GM12878 (cell line): Measurements from ENCODE around the gene BCAS4. TPM values are rescaled to one million over a fixed set of nuclear protein-coding genes. Genes with fewer than 3 reads are reported as not detected.
A peak's percentile ranks its signal among the peaks of the same experiment; 100 is the strongest.
"Not testable (repeated sequence)": the region's sequence is repeated elsewhere in the genome, so short reads cannot be mapped to it uniquely, and the experiment has no call there.

ENCODE experiments used
- ATAC-seq: fragments of 200-7000 bp; cut with Tn5 transposase; 3 replicates; pipeline ENCODE4 v1.9.1; 2020; ENCODE audit warnings: mild to moderate bottlenecking, moderate library complexity
- BruUV-seq: library from RNA; stranded (reverse); fragments of 400-500 nt; replicated peaks from 2 replicates; lab custom pipeline; 2021; lab: Mats Ljungman, UMichigan
- CTCF ChIA-PET: fragments of 300-600 bp; sonication (Branson Sonifier 250); formaldehyde crosslinking; extraction: SDS; loops from one replicate; lab custom pipeline; 2021; ENCODE audit warnings: inconsistent platforms; lab: Yijun Ruan, JAX
- POLR2A ChIA-PET: fragments of 350-600 bp; formaldehyde crosslinking; extraction: SDS; loops from one replicate; lab custom pipeline; 2021; ENCODE audit warnings: inconsistent platforms; lab: Charles Lee
- RAD21 ChIA-PET: fragments of 300-600 bp; sonication (Branson Sonifier 250); formaldehyde crosslinking; loops from one replicate; lab custom pipeline; 2023; ENCODE audit warnings: antibody characterized with exemption; ENCODE audit not compliant: unreplicated experiment; lab: Charles Lee
- SMC1A ChIA-PET: fragments of 300-600 bp; sonication (Branson Sonifier 250); formaldehyde crosslinking; loops from one replicate; lab custom pipeline; 2023; ENCODE audit not compliant: unreplicated experiment, uncharacterized antibody; lab: Charles Lee
- DNase-seq: peaks from one replicate; pipeline ENCODE4 v3.0.0-alpha.2; 2011; ENCODE audit warnings: low read depth, low spot score
- FAIRE-seq: peaks from 3 replicates; lab custom pipeline; 2011; peaks lifted over from hg19 to GRCh38; lab: Jason Lieb, UNC
- H2AFZ ChIP-seq: 2 replicates; pipeline ENCODE4 v1.6.0; 2011; ENCODE audit warnings: low read depth, low read length, control low read depth; ENCODE audit not compliant: control insufficient read depth
- H3K27ac ChIP-seq: 2 replicates; pipeline ENCODE4 v1.5.1; 2011; ENCODE audit warnings: control low read depth; ENCODE audit not compliant: control insufficient read depth, insufficient read depth
- H3K27me3 ChIP-seq, 2 experiments: replicated peaks in 1 of 2; 2 replicates each; pipeline versions ENCODE4 v1.6.0 to v1.6.1; 2011; ENCODE audit warnings: low read length in 1 of 2; ENCODE audit not compliant: control insufficient read depth in 2 of 2, insufficient read depth in 2 of 2
- H3K36me3 ChIP-seq, 2 experiments: 2 replicates each; pipeline ENCODE4 v1.5.1; 2011; ENCODE audit warnings: low read length in 1 of 2; ENCODE audit not compliant: control insufficient read depth in 2 of 2, insufficient read depth in 2 of 2
- H3K4me1 ChIP-seq: 2 replicates; pipeline ENCODE4 v1.6.1; 2011; ENCODE audit warnings: mild to moderate bottlenecking, low read length, moderate library complexity, mixed read lengths; ENCODE audit not compliant: control insufficient read depth, insufficient read depth
- H3K4me2 ChIP-seq: 2 replicates; pipeline ENCODE4 v1.6.0; 2011; ENCODE audit warnings: control low read depth; ENCODE audit not compliant: control insufficient read depth, insufficient read depth
- H3K4me3 ChIP-seq: fragments of 200-600 bp; sonication (generic); 2 replicates; pipeline ENCODE4 v1.5.1; 2016
- H3K79me2 ChIP-seq: 2 replicates; pipeline ENCODE4 v1.6.0; 2011; ENCODE audit warnings: low read length; ENCODE audit not compliant: control insufficient read depth, insufficient read depth
- H3K9ac ChIP-seq: 2 replicates; pipeline ENCODE4 v1.8.0; 2011; ENCODE audit warnings: low read length, control low read depth, mixed read lengths; ENCODE audit not compliant: control insufficient read depth, insufficient read depth
- H3K9me3 ChIP-seq: replicated peaks from 3 replicates; pipeline ENCODE4 v1.5.1; 2011; ENCODE audit warnings: mild to moderate bottlenecking, low read length; ENCODE audit not compliant: control insufficient read depth, insufficient read depth
- H4K20me1 ChIP-seq: 2 replicates; pipeline ENCODE4 v1.6.0; 2011; ENCODE audit not compliant: control insufficient read depth, insufficient read depth
- BHLHE40 ChIP-seq, 2 experiments: fragments of 450-650 bp in 1 of 2; IDR thresholded peaks; 2 replicates each; pipeline ENCODE4 v1.6.1; 2011 to 2017; ENCODE audit warnings: low read depth in 2 of 2, borderline replicate concordance in 1 of 2, improper control_type of control experiment in 1 of 2, low read length in 1 of 2, mild to moderate bottlenecking in 1 of 2
- MEF2B ChIP-seq: fragments of 450-650 bp; IDR thresholded peaks from 2 replicates; pipeline ENCODE4 v1.6.1; 2018; ENCODE audit warnings: mild to moderate bottlenecking, moderate library complexity; ENCODE audit not compliant: partially characterized antibody, poor library complexity, severe bottlenecking
- WGBS: methylation state at CpG from one replicate; pipeline ENCODE4 v1.1.6; 2016; ENCODE audit warnings: low lambda C conversion rate; ENCODE audit not compliant: insufficient replicate concordance, insufficient coverage; ENCODE audit errors: missing lambda C conversion rate; 5-methylcytosine and 5-hydroxymethylcytosine counted together
- in situ Hi-C: fragments of 300-500 bp; cut with MboI; formaldehyde crosslinking; loops from 9 replicates; pipeline ENCODE4 v1.14.3; 2018; ENCODE audit warnings: mixed read lengths
- intact Hi-C: fragments of 100-400 bp; cut with micrococcal nuclease; formaldehyde crosslinking; loops from one replicate; pipeline ENCODE4 v1.14.2; 2022; ENCODE audit not compliant: unreplicated experiment
- polyA plus RNA-seq, 11 experiments: library from polyadenylated mRNA; depleted of rRNA in 4 of 11; unstranded in 6 of 11; stranded (reverse) in 5 of 11; fragments of >200 nt; fragmentation: Nextera tagmentation in 4 of 11; fragmentation: Illumina TruSeq in 1 of 11; extraction: Ambion mirVana in 4 of 11; extraction: Trizol in 1 of 11; gene quantifications; 1 replicate in 1 of 11; 2 replicates in 10 of 11; pipeline versions ENCODE4 v1.2.1 to v1.2.3, GENCODE V29; 2011 to 2016; ENCODE audit warnings: inconsistent platforms in 2 of 11, missing spikeins in 2 of 11, low read depth in 1 of 11
- total RNA-seq, 4 experiments: library from RNA; depleted of rRNA in 3 of 4; stranded (reverse); fragments of >200 nt in 3 of 4; fragmentation: Illumina TruSeq in 1 of 4; extraction: Trizol in 1 of 4; gene quantifications; 2 replicates each; pipeline versions ENCODE4 v1.2.1 to v1.2.3, GENCODE V29; 2013 to 2021

The BCAS4 gene
- total and polyA plus RNA-seq, 10 of the 15 experiments (the other 5 are each of a cell fraction or from before 2014, with no cell fraction given) = 14.8 to 214 (median 65.3) TPM

DNA sequence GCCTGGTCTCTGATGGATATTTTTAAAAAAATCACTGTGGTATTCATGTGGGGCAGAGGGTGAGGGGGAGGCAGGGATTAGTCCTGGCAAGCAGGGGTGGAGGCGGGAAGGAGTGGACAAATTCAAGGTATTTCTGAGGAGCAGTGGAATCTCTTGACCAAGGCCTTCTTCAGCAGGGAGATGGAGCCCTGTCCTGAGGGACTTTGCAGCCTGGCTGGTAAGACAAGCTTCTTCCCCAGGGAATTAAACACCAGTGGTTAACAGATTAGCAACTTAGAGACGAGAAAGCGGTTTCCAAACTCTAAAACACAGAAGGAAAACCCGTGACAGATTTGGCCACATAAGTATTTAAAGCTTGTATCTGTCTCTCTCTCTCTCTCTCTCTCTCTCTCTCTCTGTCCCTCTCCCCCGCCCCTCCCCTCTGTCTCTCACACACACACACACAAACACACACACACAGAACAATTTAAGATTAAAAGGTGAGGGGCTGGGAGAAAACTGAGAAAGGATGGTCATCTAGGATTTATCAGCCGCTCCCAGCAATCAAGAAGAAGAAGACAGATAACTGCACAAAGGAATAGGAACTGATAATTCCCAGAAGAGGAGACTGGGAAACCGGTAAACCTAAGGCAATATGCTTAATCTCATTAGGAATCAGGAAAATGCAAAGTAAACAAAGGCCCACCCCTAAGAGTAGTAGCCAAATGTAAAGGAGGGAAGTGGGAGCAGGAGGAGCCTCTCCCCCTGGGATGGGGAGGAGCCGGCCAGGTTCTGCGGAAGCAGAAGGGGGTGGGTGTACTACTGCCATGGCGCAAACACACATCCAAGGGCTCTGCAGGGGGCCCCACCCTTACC, 27.7 kb upstream of the BCAS4 start:
- H3K9ac ChIP-seq, intact Hi-C loops, H2AFZ ChIP-seq, H3K27ac ChIP-seq, CTCF ChIA-PET, DNase-seq, H3K79me2 ChIP-seq, BruUV-seq, RAD21 ChIA-PET, H4K20me1 ChIP-seq, SMC1A ChIA-PET, H3K4me2 ChIP-seq, H3K4me3 ChIP-seq, FAIRE-seq, POLR2A ChIA-PET, in situ Hi-C loops, H3K27me3 ChIP-seq, H3K9me3 ChIP-seq, H3K4me1 ChIP-seq, H3K36me3 ChIP-seq: not testable (repeated sequence)
- ATAC-seq = peak; percentile 32; the same call in 2 of the 3 replicates
- 15% methylated on average over 7 of the region's 10 CpGs for WGBS
- TF ChIP-seq BHLHE40 (IDR thresholded peaks at IDR 0.05; ENCODE audit: borderline replicate concordance in 1 of 2, low read depth in 2 of 2, low read length in 1 of 2) = peak in 1 of 2 experiments; percentile 24; a peak in 1 of 4 replicates
- peak; percentile 25 for TF ChIP-seq MEF2B

DNA sequence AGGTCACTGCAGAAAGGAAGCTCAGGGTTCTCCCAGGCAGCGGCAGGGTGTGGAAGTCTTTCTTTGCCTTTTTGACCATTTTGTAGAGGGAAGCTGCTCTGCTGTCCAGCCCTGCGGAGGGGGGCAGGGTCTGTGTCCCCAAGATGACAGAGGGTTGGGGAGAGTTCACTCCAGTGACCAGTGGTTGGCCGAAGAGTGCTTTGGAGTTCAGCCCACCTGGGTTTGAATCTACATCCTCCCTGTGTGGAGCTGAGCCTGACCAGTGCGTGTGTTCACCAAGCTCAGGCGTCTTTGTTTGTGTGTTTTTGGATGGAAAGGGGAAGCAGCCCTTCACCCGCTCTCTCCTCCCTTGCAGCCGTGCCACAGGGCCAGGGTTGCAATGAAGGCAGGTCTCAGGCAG, 25.9 kb upstream of the BCAS4 start:
- BruUV-seq, POLR2A ChIA-PET, H3K4me1 ChIP-seq, H3K27me3 ChIP-seq, in situ Hi-C loops, DNase-seq, intact Hi-C loops, H3K9ac ChIP-seq, H3K79me2 ChIP-seq, H3K4me3 ChIP-seq, SMC1A ChIA-PET, H4K20me1 ChIP-seq, RAD21 ChIA-PET, H2AFZ ChIP-seq, H3K36me3 ChIP-seq, H3K27ac ChIP-seq, H3K9me3 ChIP-seq, H3K4me2 ChIP-seq: not testable (repeated sequence)
- peak; percentile 37; the same call in 2 of the 3 replicates for ATAC-seq
- peak; percentile 72 for FAIRE-seq
- WGBS = 33% methylated on average over 6 of the region's 7 CpGs
- CTCF ChIA-PET = interaction anchor here (1.0 kb wide), 1 partner anchor 21 kb away, joined by 3 read pairs; no protein-coding TSS in a partner anchor

DNA sequence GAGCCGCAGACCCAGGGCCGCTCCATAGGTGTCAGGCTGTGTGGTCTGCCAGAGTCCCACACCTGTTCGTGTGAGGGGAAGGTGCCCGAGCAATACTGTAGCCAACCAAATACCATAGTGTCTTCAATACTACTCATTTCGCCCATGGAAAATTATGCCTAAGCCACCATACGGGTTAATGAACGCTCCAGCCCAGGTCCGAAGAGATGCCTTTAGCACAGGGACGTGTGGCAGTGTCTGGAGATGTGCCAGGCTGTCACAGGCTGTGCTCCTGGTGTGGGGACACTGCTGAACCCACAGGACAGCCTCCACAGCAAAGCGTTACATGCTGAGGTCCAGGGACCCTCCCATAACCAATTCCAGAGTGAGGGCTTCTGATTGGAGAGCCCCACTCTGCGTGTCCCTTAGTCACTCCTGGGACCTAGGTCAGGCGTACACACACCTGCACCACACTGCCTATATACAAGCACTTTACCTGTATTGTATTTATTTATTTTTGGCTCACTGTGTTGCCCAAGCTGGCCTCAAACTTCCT, 25.2 kb upstream of the BCAS4 start:
- in situ Hi-C loops, H3K36me3 ChIP-seq, RAD21 ChIA-PET, H3K9ac ChIP-seq, H3K4me1 ChIP-seq, SMC1A ChIA-PET, intact Hi-C loops, DNase-seq, H2AFZ ChIP-seq, H3K4me2 ChIP-seq, CTCF ChIA-PET, FAIRE-seq, ATAC-seq, H4K20me1 ChIP-seq, H3K27me3 ChIP-seq, BruUV-seq, H3K9me3 ChIP-seq, H3K27ac ChIP-seq, H3K4me3 ChIP-seq, H3K79me2 ChIP-seq: not testable (repeated sequence)
- POLR2A ChIA-PET = interaction anchor here (0.6 kb wide), 1 partner anchor 19 kb away, joined by 4 read pairs; no protein-coding TSS in a partner anchor
- WGBS = 34% methylated on average over 9 of the region's 12 CpGs
